HCT116 (cell line): Measurements from ENCODE around the gene EEIG1. TPM values are rescaled to one million over a fixed set of nuclear protein-coding genes. Genes with fewer than 3 reads are reported as not detected.
A peak's percentile ranks its signal among the peaks of the same experiment; 100 is the strongest.

Source experiments
- ATAC-seq: fragments of 200-7000 bp; cut with Tn5 transposase; 2 replicates; pipeline ENCODE4 v1.9.1; 2020; ENCODE audit warnings: mild to moderate bottlenecking, moderate library complexity
- BruUV-seq: library from RNA; stranded (reverse); fragments of 400-500 nt; replicated peaks from 2 replicates; lab custom pipeline; 2021; lab: Mats Ljungman, UMichigan
- CTCF ChIA-PET: fragments of 300-600 bp; sonication (Branson Sonifier 250); formaldehyde crosslinking; loops from one replicate; lab custom pipeline; 2021; ENCODE audit warnings: antibody characterized with exemption; lab: Charles Lee
- POLR2A ChIA-PET: fragments of 300-600, 350-600 bp; sonication (Branson Sonifier 250); formaldehyde crosslinking; loops from one replicate; lab custom pipeline; 2021; ENCODE audit warnings: antibody characterized with exemption; lab: Charles Lee
- RAD21 ChIA-PET, 2 experiments: fragments of 300-600 bp; sonication (Branson Sonifier 250); formaldehyde crosslinking; loops; one replicate each; lab custom pipeline; 2023; ENCODE audit warnings: low total read pairs in 2 of 2; ENCODE audit not compliant: uncharacterized antibody in 2 of 2, unreplicated experiment in 2 of 2, low non-redundant PET in 1 of 2; lab: Charles Lee
- DNase-seq: peaks from one replicate; pipeline ENCODE4 v3.0.0-alpha.2; 2010; ENCODE audit warnings: low read depth, low spot score
- H2AFZ ChIP-seq: fragments of 200-600 bp; shearing (Covaris generic), sonication (generic); 2 replicates; pipeline ENCODE4 v1.6.1; 2017; ENCODE audit warnings: low read depth, mixed run types, mixed read lengths, antibody characterized with exemption, low read length; ENCODE audit not compliant: poor library complexity, severe bottlenecking
- H3K27ac ChIP-seq: 2 replicates; pipeline ENCODE4 v1.5.1; 2012; ENCODE audit warnings: low read depth, low read length
- H3K27me3 ChIP-seq: fragments of 200-600 bp; sonication (generic); 2 replicates; pipeline ENCODE4 v1.6.1; 2016; ENCODE audit warnings: mixed run types, low read length, mixed read lengths; ENCODE audit not compliant: insufficient read depth
- H3K36me3 ChIP-seq, 2 experiments: fragments of 200-500 bp in 1 of 2; fragments of 200-600 bp in 1 of 2; sonication (Bioruptor generic) in 1 of 2; sonication (generic) in 1 of 2; 2 replicates each; pipeline versions ENCODE4 v1.5.1 to v1.6.1; 2014 to 2016; ENCODE audit warnings: low read length in 2 of 2, inconsistent platforms in 1 of 2, mixed read lengths in 1 of 2, mixed run types in 1 of 2; ENCODE audit not compliant: insufficient read depth in 2 of 2, control insufficient read depth in 1 of 2
- H3K4me1 ChIP-seq, 2 experiments: fragments of 200-600 bp in 1 of 2; sonication (generic) in 1 of 2; 2 replicates each; pipeline versions ENCODE4 v1.5.1 to v1.6.1; 2012 to 2017; ENCODE audit warnings: low read length in 2 of 2, inconsistent platforms in 1 of 2, mild to moderate bottlenecking in 1 of 2, mixed read lengths in 1 of 2, mixed run types in 1 of 2, moderate library complexity in 1 of 2; ENCODE audit not compliant: insufficient read depth in 2 of 2, control insufficient read depth in 1 of 2
- H3K4me2 ChIP-seq: fragments of 200-600 bp; sonication (generic); 2 replicates; pipeline ENCODE4 v1.6.1; 2017; ENCODE audit warnings: mixed run types, low read length, mixed read lengths
- H3K4me3 ChIP-seq, 2 experiments: fragments of 200-600 bp in 1 of 2; sonication (generic) in 1 of 2; replicated peaks in 1 of 2; 2 replicates each; pipeline ENCODE4 v1.5.1; 2011 to 2016; ENCODE audit warnings: low read length in 2 of 2, control low read depth in 1 of 2, low read depth in 1 of 2, mild to moderate bottlenecking in 1 of 2, mixed read lengths in 1 of 2, mixed run types in 1 of 2
- H3K79me2 ChIP-seq: fragments of 200-600 bp; sonication (generic); 2 replicates; pipeline ENCODE4 v1.6.1; 2017; ENCODE audit warnings: mild to moderate bottlenecking, mixed run types, low read length, moderate library complexity, mixed read lengths; ENCODE audit not compliant: insufficient read depth
- H3K9ac ChIP-seq: fragments of 200-600 bp; sonication (generic); 2 replicates; pipeline ENCODE4 v1.6.1; 2016; ENCODE audit warnings: low read length, mixed read lengths
- H3K9me2 ChIP-seq: fragments of 200-600 bp; sonication (generic), shearing (Covaris generic); 2 replicates; pipeline ENCODE4 v1.6.1; 2017; ENCODE audit warnings: mixed run types, mild to moderate bottlenecking, moderate library complexity; ENCODE audit not compliant: insufficient read depth
- H3K9me3 ChIP-seq, 2 experiments: fragments of 200-500 bp in 1 of 2; fragments of 200-600 bp in 1 of 2; sonication (Bioruptor generic) in 1 of 2; sonication (generic) in 1 of 2; 2 replicates each; pipeline ENCODE4 v1.6.1; 2014 to 2017; ENCODE audit warnings: low read length in 2 of 2, mixed read lengths in 2 of 2, inconsistent platforms in 1 of 2, low read depth in 1 of 2, mild to moderate bottlenecking in 1 of 2, mixed run types in 1 of 2, moderate library complexity in 1 of 2; ENCODE audit not compliant: control insufficient read depth in 1 of 2, insufficient read depth in 1 of 2
- H4K20me1 ChIP-seq: fragments of 200-600 bp; sonication (generic), shearing (Covaris generic); 2 replicates; pipeline ENCODE4 v1.6.1; 2017; ENCODE audit warnings: mixed run types, mild to moderate bottlenecking, moderate library complexity; ENCODE audit not compliant: insufficient read depth
- CBX3 ChIP-seq: IDR thresholded peaks from 2 replicates; pipeline ENCODE4 v1.6.1; 2012; ENCODE audit warnings: low read depth
- EGR1 ChIP-seq: IDR thresholded peaks from 2 replicates; pipeline ENCODE4 v1.6.1; 2012; ENCODE audit warnings: low read depth
- ELF1 ChIP-seq: IDR thresholded peaks from 2 replicates; pipeline ENCODE4 v1.6.1; 2012; ENCODE audit warnings: low read depth, borderline replicate concordance
- JUND ChIP-seq: IDR thresholded peaks from 2 replicates; pipeline ENCODE4 v1.6.1; 2012
- POLR2A ChIP-seq: IDR thresholded peaks from 2 replicates; pipeline ENCODE4 v1.7.0; 2011; ENCODE audit warnings: borderline replicate concordance; ENCODE audit not compliant: insufficient read depth, insufficient read length; ENCODE audit errors: extremely low read depth
- POLR2AphosphoS5 ChIP-seq: IDR thresholded peaks from 2 replicates; pipeline ENCODE4 v1.6.1; 2011; ENCODE audit warnings: mild to moderate bottlenecking, low read depth, low read length, moderate library complexity
- RAD21 ChIP-seq: IDR thresholded peaks from 2 replicates; pipeline ENCODE4 v1.6.1; 2012; ENCODE audit warnings: low read depth, mild to moderate bottlenecking
- SRF ChIP-seq: IDR thresholded peaks from 2 replicates; pipeline ENCODE4 v1.6.1; 2012; ENCODE audit warnings: low read depth
- TCF7L2 ChIP-seq: IDR thresholded peaks from 2 replicates; pipeline ENCODE4 v1.7.0; 2011; ENCODE audit warnings: borderline replicate concordance, inconsistent platforms; ENCODE audit not compliant: insufficient read depth, insufficient read length; ENCODE audit errors: extremely low read depth
- YY1 ChIP-seq: IDR thresholded peaks from 2 replicates; pipeline ENCODE4 v1.6.1; 2011; ENCODE audit warnings: low read length, low read depth, moderate library complexity, mild to moderate bottlenecking; ENCODE audit not compliant: insufficient replicate concordance; ENCODE audit errors: extremely low read depth
- ZFX ChIP-seq: fragments of 450-650 bp; IDR thresholded peaks from 2 replicates; pipeline ENCODE4 v1.6.1; 2017
- intact Hi-C: fragments of 100-400 bp; cut with micrococcal nuclease; formaldehyde crosslinking; loops from 2 replicates; pipeline ENCODE4 v1.10.0; 2022
- total RNA-seq: library from RNA; stranded (reverse); gene quantifications from one replicate; pipeline ENCODE4 v1.2.1, GENCODE V29; 2021; ENCODE audit not compliant: unreplicated experiment
- TF ChIP-seq, protein P1 (sequence below), 3 experiments: fragments of 200-600 bp in 1 of 3; sonication (generic) in 1 of 3; IDR thresholded peaks in 2 of 3; conservative IDR thresholded peaks in 1 of 3; 2 replicates each; pipeline ENCODE4 v1.5.1; 2012 to 2017; ENCODE audit warnings: low read depth in 2 of 3, low read length in 2 of 3, antibody characterized with exemption in 1 of 3, borderline replicate concordance in 1 of 3, control low read depth in 1 of 3, mild to moderate bottlenecking in 1 of 3, mixed read lengths in 1 of 3, mixed run types in 1 of 3, moderate library complexity in 1 of 3; ENCODE audit not compliant: insufficient read depth in 1 of 3

The EEIG1 gene
- total RNA-seq, 1 experiment from 2014 or later, result 44.2 TPM

DNA sequence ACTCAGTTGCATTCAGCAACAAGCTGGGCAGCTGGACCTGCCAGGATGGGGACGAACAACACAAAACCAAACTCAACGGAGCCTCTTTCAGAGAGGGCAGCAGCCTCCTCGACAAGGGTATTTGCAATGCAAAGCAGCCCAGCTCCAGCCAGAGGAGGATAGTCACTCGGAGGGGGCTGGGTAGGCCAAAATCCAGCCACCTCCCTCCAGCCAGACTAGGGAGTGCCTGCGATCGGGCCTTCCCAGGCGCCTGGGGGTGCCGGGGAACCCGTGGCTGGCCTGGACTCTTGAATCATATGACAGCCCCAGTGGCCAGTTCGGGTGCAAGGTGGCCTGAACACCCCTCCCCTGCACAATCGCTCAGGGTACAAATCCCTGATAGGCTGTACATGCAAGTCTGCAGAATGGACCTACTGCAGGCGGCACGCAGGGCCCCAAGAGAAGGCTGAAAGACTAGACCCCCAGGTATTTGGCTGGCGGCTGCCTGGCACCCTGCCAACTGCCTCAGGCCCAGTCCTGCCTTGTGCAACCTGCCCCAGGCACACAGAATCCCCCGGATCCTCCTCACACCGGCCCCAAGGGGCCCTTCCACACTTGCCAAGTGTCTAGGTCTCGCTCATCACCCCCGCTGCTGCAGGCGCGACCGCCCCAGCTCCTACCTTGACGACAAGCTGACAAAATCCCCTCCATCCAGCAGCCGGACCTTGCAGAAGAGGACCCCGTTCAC is 1.3 kb downstream of the EEIG1 start:
- Histone ChIP-seq H3K9ac (peak overlapping the region; percentile 73), H3K4me2 (peak overlapping the region; percentile 91), H3K4me3 (peak overlapping the region; percentile 64 to 87), H3K36me3 (no peaks in the 10 kb centered on the region)
- RAD21 ChIA-PET, result no interaction called here
- no TSS peak for BruUV-seq
- TF ChIP-seq YY1 (no peak), JUND (no peak), CBX3 (no peak), TCF7L2 (no peak), ZFX (0 out of 2 replicates have a peak, but pooled peaks have one; percentile 9), POLR2AphosphoS5 (peak; percentile 51), POLR2A (no peak), ELF1 (no peak), EGR1 (no peak), SRF (no peak), RAD21 (no peak)
- TF ChIP-seq, protein P1, sequence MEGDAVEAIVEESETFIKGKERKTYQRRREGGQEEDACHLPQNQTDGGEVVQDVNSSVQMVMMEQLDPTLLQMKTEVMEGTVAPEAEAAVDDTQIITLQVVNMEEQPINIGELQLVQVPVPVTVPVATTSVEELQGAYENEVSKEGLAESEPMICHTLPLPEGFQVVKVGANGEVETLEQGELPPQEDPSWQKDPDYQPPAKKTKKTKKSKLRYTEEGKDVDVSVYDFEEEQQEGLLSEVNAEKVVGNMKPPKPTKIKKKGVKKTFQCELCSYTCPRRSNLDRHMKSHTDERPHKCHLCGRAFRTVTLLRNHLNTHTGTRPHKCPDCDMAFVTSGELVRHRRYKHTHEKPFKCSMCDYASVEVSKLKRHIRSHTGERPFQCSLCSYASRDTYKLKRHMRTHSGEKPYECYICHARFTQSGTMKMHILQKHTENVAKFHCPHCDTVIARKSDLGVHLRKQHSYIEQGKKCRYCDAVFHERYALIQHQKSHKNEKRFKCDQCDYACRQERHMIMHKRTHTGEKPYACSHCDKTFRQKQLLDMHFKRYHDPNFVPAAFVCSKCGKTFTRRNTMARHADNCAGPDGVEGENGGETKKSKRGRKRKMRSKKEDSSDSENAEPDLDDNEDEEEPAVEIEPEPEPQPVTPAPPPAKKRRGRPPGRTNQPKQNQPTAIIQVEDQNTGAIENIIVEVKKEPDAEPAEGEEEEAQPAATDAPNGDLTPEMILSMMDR (IDR thresholded peaks at IDR 0.05 in 2 of 3, conservative IDR thresholded peaks at IDR 0.05 in 1 of 3; ENCODE audit: borderline replicate concordance in 1 of 3, insufficient read depth in 1 of 3, low read depth in 2 of 3, low read length in 2 of 3), result 0 out of 6 replicates have a peak, but pooled peaks of 1 of the 3 experiments have one; percentile 4
- TF ChIP-seq, all 23 proteins: peak for 3
- Histone ChIP-seq H4K20me1 (no peaks in the 10 kb centered on the region), H3K9me3 (no peaks in the 10 kb centered on the region), H3K79me2 (peaks cover 58% of the 10 kb centered on the region), H3K9me2 (no peaks in the 10 kb centered on the region), H3K27me3 (no peaks in the 10 kb centered on the region), H2AFZ (no peak overlapping the region), H3K27ac (peak overlapping the region; percentile 95), H3K4me1 (peaks cover 28 to 44% of the 10 kb centered on the region in 2 experiments)
- no peak for ATAC-seq
- ChIA-PET POLR2A (interaction anchor here (1.8 to 2.8 kb wide), 3 partner anchors 12 to 27 kb away, joined by 5 to 9 read pairs (median 8); no protein-coding TSS in a partner anchor), CTCF (no interaction called here)
- DNase-seq, result no peak
- intact Hi-C loops, result no loop called here
